Measurements from ENCODE around the gene ZSCAN26.

DNA sequence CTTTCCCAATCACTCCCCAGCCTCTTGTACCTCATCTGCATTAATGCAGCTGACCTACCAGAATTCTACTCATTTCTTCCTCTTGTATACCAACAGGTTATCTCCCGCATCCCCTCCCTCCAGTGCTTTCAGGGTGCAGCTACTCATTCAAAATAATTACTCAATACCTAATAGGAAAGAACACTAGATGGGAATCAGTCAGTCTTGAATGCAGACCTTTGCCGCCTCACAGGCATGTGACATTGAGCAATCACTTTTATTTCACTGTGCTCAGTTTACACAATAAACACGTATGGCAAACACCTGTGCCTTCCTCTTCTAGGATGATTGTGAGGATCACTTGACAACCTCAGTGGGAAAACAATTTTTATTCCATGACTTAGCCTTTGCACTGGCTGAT lies 55.7 kb downstream of the ZSCAN26 start:
- TF ChIP-seq, protein P1, sequence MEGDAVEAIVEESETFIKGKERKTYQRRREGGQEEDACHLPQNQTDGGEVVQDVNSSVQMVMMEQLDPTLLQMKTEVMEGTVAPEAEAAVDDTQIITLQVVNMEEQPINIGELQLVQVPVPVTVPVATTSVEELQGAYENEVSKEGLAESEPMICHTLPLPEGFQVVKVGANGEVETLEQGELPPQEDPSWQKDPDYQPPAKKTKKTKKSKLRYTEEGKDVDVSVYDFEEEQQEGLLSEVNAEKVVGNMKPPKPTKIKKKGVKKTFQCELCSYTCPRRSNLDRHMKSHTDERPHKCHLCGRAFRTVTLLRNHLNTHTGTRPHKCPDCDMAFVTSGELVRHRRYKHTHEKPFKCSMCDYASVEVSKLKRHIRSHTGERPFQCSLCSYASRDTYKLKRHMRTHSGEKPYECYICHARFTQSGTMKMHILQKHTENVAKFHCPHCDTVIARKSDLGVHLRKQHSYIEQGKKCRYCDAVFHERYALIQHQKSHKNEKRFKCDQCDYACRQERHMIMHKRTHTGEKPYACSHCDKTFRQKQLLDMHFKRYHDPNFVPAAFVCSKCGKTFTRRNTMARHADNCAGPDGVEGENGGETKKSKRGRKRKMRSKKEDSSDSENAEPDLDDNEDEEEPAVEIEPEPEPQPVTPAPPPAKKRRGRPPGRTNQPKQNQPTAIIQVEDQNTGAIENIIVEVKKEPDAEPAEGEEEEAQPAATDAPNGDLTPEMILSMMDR (IDR thresholded peaks at IDR 0.05), result no peak
- TF ChIP-seq MYBL2 (CRISPR knock-in tag; IDR thresholded peaks at IDR 0.05) (no peak), SP1 (CRISPR knock-in tag; conservative IDR thresholded peaks at IDR 0.05) (no peak), ATF1 (CRISPR knock-in tag; IDR thresholded peaks at IDR 0.05) (no peak), CBFB (CRISPR knock-in tag; IDR thresholded peaks at IDR 0.05; ENCODE audit: low read depth) (no peak), NFYB (CRISPR knock-in tag; conservative IDR thresholded peaks at IDR 0.05; ENCODE audit: low read depth) (no peak), IRF2 (CRISPR knock-in tag; IDR thresholded peaks at IDR 0.05; ENCODE audit: borderline replicate concordance, low read depth) (no peak)
- TF ChIP-seq, protein P2, sequence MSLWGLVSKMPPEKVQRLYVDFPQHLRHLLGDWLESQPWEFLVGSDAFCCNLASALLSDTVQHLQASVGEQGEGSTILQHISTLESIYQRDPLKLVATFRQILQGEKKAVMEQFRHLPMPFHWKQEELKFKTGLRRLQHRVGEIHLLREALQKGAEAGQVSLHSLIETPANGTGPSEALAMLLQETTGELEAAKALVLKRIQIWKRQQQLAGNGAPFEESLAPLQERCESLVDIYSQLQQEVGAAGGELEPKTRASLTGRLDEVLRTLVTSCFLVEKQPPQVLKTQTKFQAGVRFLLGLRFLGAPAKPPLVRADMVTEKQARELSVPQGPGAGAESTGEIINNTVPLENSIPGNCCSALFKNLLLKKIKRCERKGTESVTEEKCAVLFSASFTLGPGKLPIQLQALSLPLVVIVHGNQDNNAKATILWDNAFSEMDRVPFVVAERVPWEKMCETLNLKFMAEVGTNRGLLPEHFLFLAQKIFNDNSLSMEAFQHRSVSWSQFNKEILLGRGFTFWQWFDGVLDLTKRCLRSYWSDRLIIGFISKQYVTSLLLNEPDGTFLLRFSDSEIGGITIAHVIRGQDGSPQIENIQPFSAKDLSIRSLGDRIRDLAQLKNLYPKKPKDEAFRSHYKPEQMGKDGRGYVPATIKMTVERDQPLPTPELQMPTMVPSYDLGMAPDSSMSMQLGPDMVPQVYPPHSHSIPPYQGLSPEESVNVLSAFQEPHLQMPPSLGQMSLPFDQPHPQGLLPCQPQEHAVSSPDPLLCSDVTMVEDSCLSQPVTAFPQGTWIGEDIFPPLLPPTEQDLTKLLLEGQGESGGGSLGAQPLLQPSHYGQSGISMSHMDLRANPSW (CRISPR knock-in tag; conservative IDR thresholded peaks at IDR 0.05; ENCODE audit: low read depth), result no peak
- TF ChIP-seq, protein P3, sequence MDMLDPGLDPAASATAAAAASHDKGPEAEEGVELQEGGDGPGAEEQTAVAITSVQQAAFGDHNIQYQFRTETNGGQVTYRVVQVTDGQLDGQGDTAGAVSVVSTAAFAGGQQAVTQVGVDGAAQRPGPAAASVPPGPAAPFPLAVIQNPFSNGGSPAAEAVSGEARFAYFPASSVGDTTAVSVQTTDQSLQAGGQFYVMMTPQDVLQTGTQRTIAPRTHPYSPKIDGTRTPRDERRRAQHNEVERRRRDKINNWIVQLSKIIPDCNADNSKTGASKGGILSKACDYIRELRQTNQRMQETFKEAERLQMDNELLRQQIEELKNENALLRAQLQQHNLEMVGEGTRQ (CRISPR knock-in tag; IDR thresholded peaks at IDR 0.05), result no peak
- TF ChIP-seq, protein P4, sequence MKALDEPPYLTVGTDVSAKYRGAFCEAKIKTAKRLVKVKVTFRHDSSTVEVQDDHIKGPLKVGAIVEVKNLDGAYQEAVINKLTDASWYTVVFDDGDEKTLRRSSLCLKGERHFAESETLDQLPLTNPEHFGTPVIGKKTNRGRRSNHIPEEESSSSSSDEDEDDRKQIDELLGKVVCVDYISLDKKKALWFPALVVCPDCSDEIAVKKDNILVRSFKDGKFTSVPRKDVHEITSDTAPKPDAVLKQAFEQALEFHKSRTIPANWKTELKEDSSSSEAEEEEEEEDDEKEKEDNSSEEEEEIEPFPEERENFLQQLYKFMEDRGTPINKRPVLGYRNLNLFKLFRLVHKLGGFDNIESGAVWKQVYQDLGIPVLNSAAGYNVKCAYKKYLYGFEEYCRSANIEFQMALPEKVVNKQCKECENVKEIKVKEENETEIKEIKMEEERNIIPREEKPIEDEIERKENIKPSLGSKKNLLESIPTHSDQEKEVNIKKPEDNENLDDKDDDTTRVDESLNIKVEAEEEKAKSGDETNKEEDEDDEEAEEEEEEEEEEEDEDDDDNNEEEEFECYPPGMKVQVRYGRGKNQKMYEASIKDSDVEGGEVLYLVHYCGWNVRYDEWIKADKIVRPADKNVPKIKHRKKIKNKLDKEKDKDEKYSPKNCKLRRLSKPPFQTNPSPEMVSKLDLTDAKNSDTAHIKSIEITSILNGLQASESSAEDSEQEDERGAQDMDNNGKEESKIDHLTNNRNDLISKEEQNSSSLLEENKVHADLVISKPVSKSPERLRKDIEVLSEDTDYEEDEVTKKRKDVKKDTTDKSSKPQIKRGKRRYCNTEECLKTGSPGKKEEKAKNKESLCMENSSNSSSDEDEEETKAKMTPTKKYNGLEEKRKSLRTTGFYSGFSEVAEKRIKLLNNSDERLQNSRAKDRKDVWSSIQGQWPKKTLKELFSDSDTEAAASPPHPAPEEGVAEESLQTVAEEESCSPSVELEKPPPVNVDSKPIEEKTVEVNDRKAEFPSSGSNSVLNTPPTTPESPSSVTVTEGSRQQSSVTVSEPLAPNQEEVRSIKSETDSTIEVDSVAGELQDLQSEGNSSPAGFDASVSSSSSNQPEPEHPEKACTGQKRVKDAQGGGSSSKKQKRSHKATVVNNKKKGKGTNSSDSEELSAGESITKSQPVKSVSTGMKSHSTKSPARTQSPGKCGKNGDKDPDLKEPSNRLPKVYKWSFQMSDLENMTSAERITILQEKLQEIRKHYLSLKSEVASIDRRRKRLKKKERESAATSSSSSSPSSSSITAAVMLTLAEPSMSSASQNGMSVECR (CRISPR knock-in tag; IDR thresholded peaks at IDR 0.05; ENCODE audit: borderline replicate concordance), result no peak
- TF ChIP-seq, protein P5, sequence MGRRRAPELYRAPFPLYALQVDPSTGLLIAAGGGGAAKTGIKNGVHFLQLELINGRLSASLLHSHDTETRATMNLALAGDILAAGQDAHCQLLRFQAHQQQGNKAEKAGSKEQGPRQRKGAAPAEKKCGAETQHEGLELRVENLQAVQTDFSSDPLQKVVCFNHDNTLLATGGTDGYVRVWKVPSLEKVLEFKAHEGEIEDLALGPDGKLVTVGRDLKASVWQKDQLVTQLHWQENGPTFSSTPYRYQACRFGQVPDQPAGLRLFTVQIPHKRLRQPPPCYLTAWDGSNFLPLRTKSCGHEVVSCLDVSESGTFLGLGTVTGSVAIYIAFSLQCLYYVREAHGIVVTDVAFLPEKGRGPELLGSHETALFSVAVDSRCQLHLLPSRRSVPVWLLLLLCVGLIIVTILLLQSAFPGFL (CRISPR knock-in tag; IDR thresholded peaks at IDR 0.05; ENCODE audit: borderline replicate concordance), result no peak

Measured in WTC11 (cell line).